Measurements from ENCODE around the gene SLC12A5.
A peak's percentile ranks its signal among the peaks of the same experiment; 100 is the strongest.

SLC12A5 gene

GRCh38 chr20:46018112-46018511, 10.9 kb upstream of the SLC12A5 start:
- H3K79me1 ChIP-seq (ENCODE audit: low read length), result no peaks in the 10 kb centered on the region
- no peak overlapping the region for H4K5ac ChIP-seq (ENCODE audit: low read length)
- H3K56ac ChIP-seq (ENCODE audit: low read length), result no peak overlapping the region
- H2BK5ac ChIP-seq (ENCODE audit: low read length), result no peak overlapping the region
- no CpG with 5 or more reads among the region's 4 CpGs for WGBS (ENCODE audit: extremely low coverage, insufficient coverage, low lambda C conversion rate)
- no peak overlapping the region for H3K4me3 ChIP-seq (ENCODE audit: low read length)
- H3K4ac ChIP-seq (ENCODE audit: low read depth, low read length), result no peak overlapping the region
- no peak overlapping the region for H3K27ac ChIP-seq (ENCODE audit: low read depth, low read length)
- no peaks in the 10 kb centered on the region for H3K27me3 ChIP-seq (ENCODE audit: insufficient read depth, low read length, poor library complexity)
- no peak overlapping the region for H3K23ac ChIP-seq (ENCODE audit: low read length)
- no peak overlapping the region for H4K8ac ChIP-seq (ENCODE audit: low read depth, low read length)
- no peak overlapping the region for H2BK15ac ChIP-seq (replicated peaks; ENCODE audit: low read depth)
- H2BK120ac ChIP-seq (ENCODE audit: low read depth, low read length), result no peak overlapping the region
- H3K4me2 ChIP-seq (ENCODE audit: low read length), result no peak overlapping the region
- no peak overlapping the region for H3K9ac ChIP-seq (ENCODE audit: low read length)
- no peak overlapping the region for H2AK5ac ChIP-seq (ENCODE audit: low read length)
- no peaks in the 10 kb centered on the region for H3K36me3 ChIP-seq (ENCODE audit: control insufficient read depth, insufficient read depth, low read length)
- H3K4me1 ChIP-seq (ENCODE audit: control insufficient read depth, low read depth, low read length), result no peaks in the 10 kb centered on the region
- no peak overlapping the region for H3K18ac ChIP-seq (ENCODE audit: low read length)
- DNase-seq, result no peak
- no peaks in the 10 kb centered on the region for H3K79me2 ChIP-seq (ENCODE audit: control insufficient read depth, insufficient read depth, low read length)

- no peak overlapping the region for H3K9ac ChIP-seq (ENCODE audit: low read length)
- no peaks in the 10 kb centered on the region for H3K27me3 ChIP-seq (ENCODE audit: insufficient read depth, low read length, poor library complexity)
- no peak overlapping the region for H2BK15ac ChIP-seq (replicated peaks; ENCODE audit: low read depth)
- DNase-seq, result no peak
- H3K4me1 ChIP-seq (ENCODE audit: control insufficient read depth, low read depth, low read length), result no peaks in the 10 kb centered on the region
- no peaks in the 10 kb centered on the region for H3K79me1 ChIP-seq (ENCODE audit: low read length)
- H3K27ac ChIP-seq (ENCODE audit: low read depth, low read length), result no peak overlapping the region
- no peak overlapping the region for H2BK120ac ChIP-seq (ENCODE audit: low read depth, low read length)
- H2BK5ac ChIP-seq (ENCODE audit: low read length), result no peak overlapping the region
- no peak overlapping the region for H2AK5ac ChIP-seq (ENCODE audit: low read length)
- no peak overlapping the region for H3K4ac ChIP-seq (ENCODE audit: low read depth, low read length)
- H4K8ac ChIP-seq (ENCODE audit: low read depth, low read length), result no peak overlapping the region
- H3K23ac ChIP-seq (ENCODE audit: low read length), result no peak overlapping the region
- no CpG with 5 or more reads among the region's 6 CpGs for WGBS (ENCODE audit: extremely low coverage, insufficient coverage, low lambda C conversion rate)
- no peak overlapping the region for H3K18ac ChIP-seq (ENCODE audit: low read length)
- H3K4me3 ChIP-seq (ENCODE audit: low read length), result no peak overlapping the region
- no peak overlapping the region for H4K5ac ChIP-seq (ENCODE audit: low read length)
- no peak overlapping the region for H3K4me2 ChIP-seq (ENCODE audit: low read length)
- no peak overlapping the region for H3K56ac ChIP-seq (ENCODE audit: low read length)
- H3K36me3 ChIP-seq (ENCODE audit: control insufficient read depth, insufficient read depth, low read length), result no peaks in the 10 kb centered on the region
- no peaks in the 10 kb centered on the region for H3K79me2 ChIP-seq (ENCODE audit: control insufficient read depth, insufficient read depth, low read length)
These were observed 10.4 kb upstream of the SLC12A5 start for GRCh38 chr20:46018611-46019010.

- no CpG with 5 or more reads among the region's 4 CpGs for WGBS (ENCODE audit: extremely low coverage, insufficient coverage, low lambda C conversion rate)
These were observed 8.5 kb upstream of the SLC12A5 start for GRCh38 chr20:46020555-46020954.

GRCh38 chr20:46021361-46022359, 7.4 kb upstream of the SLC12A5 start:
- Histone ChIP-seq H3K4me2 (ENCODE audit: low read length) (peak overlapping the region; percentile 52), H3K56ac (ENCODE audit: low read length) (peak overlapping the region; percentile 92), H3K4me1 (ENCODE audit: control insufficient read depth, low read depth, low read length) (no peaks in the 10 kb centered on the region), H2BK15ac (replicated peaks; ENCODE audit: low read depth) (no peak overlapping the region), H3K79me2 (ENCODE audit: control insufficient read depth, insufficient read depth, low read length) (no peaks in the 10 kb centered on the region), H3K27me3 (ENCODE audit: insufficient read depth, low read length, poor library complexity) (no peaks in the 10 kb centered on the region), H4K8ac (ENCODE audit: low read depth, low read length) (no peak overlapping the region), H3K79me1 (ENCODE audit: low read length) (no peaks in the 10 kb centered on the region), H3K4ac (ENCODE audit: low read depth, low read length) (peak overlapping the region; percentile 59), H2BK120ac (ENCODE audit: low read depth, low read length) (no peak overlapping the region), H3K9ac (ENCODE audit: low read length) (peak overlapping the region; percentile 73), H3K27ac (ENCODE audit: low read depth, low read length) (peak overlapping the region; percentile 57), H3K4me3 (ENCODE audit: low read length) (peak overlapping the region; percentile 71), H3K36me3 (ENCODE audit: control insufficient read depth, insufficient read depth, low read length) (no peaks in the 10 kb centered on the region), H2AK5ac (ENCODE audit: low read length) (no peak overlapping the region), H3K23ac (ENCODE audit: low read length) (no peak overlapping the region), H2BK5ac (ENCODE audit: low read length) (no peak overlapping the region), H4K5ac (ENCODE audit: low read length) (no peak overlapping the region), H3K18ac (ENCODE audit: low read length) (peak overlapping the region; percentile 73)
- WGBS (ENCODE audit: extremely low coverage, insufficient coverage, low lambda C conversion rate), result no CpG with 5 or more reads among the region's 71 CpGs
- peak; percentile 98 for DNase-seq

More at GRCh38 chr20:46020555-46020954, 8.5 kb upstream of the SLC12A5 start:
- Histone ChIP-seq H2BK5ac (ENCODE audit: low read length) (no peak overlapping the region), H3K27ac (ENCODE audit: low read depth, low read length) (no peak overlapping the region), H3K56ac (ENCODE audit: low read length) (no peak overlapping the region), H2BK15ac (replicated peaks; ENCODE audit: low read depth) (no peak overlapping the region), H3K79me2 (ENCODE audit: control insufficient read depth, insufficient read depth, low read length) (no peaks in the 10 kb centered on the region), H2AK5ac (ENCODE audit: low read length) (no peak overlapping the region), H4K5ac (ENCODE audit: low read length) (no peak overlapping the region), H3K9ac (ENCODE audit: low read length) (no peak overlapping the region), H3K4me2 (ENCODE audit: low read length) (no peak overlapping the region), H3K4me3 (ENCODE audit: low read length) (no peak overlapping the region), H3K23ac (ENCODE audit: low read length) (no peak overlapping the region), H3K4ac (ENCODE audit: low read depth, low read length) (no peak overlapping the region), H3K79me1 (ENCODE audit: low read length) (no peaks in the 10 kb centered on the region), H4K8ac (ENCODE audit: low read depth, low read length) (no peak overlapping the region), H3K4me1 (ENCODE audit: control insufficient read depth, low read depth, low read length) (no peaks in the 10 kb centered on the region), H2BK120ac (ENCODE audit: low read depth, low read length) (no peak overlapping the region), H3K27me3 (ENCODE audit: insufficient read depth, low read length, poor library complexity) (no peaks in the 10 kb centered on the region), H3K36me3 (ENCODE audit: control insufficient read depth, insufficient read depth, low read length) (no peaks in the 10 kb centered on the region), H3K18ac (ENCODE audit: low read length) (no peak overlapping the region)
- DNase-seq, result no peak

- H3K27me3 ChIP-seq (ENCODE audit: insufficient read depth, low read length, poor library complexity), result no peaks in the 10 kb centered on the region
- H2BK5ac ChIP-seq (ENCODE audit: low read length), result no peak overlapping the region
- no peak overlapping the region for H4K5ac ChIP-seq (ENCODE audit: low read length)
- H3K36me3 ChIP-seq (ENCODE audit: control insufficient read depth, insufficient read depth, low read length), result no peaks in the 10 kb centered on the region
- no peak overlapping the region for H3K18ac ChIP-seq (ENCODE audit: low read length)
- H3K9ac ChIP-seq (ENCODE audit: low read length), result peak overlapping the region; percentile 28
- DNase-seq, result peak; percentile 63
- H3K79me2 ChIP-seq (ENCODE audit: control insufficient read depth, insufficient read depth, low read length), result no peaks in the 10 kb centered on the region
- H3K4ac ChIP-seq (ENCODE audit: low read depth, low read length), result no peak overlapping the region
- H3K79me1 ChIP-seq (ENCODE audit: low read length), result no peaks in the 10 kb centered on the region
- no peak overlapping the region for H4K8ac ChIP-seq (ENCODE audit: low read depth, low read length)
- H2BK15ac ChIP-seq (replicated peaks; ENCODE audit: low read depth), result no peak overlapping the region
- H2AK5ac ChIP-seq (ENCODE audit: low read length), result no peak overlapping the region
- H2BK120ac ChIP-seq (ENCODE audit: low read depth, low read length), result no peak overlapping the region
- peak overlapping the region; percentile 37 for H3K4me3 ChIP-seq (ENCODE audit: low read length)
- no peak overlapping the region for H3K27ac ChIP-seq (ENCODE audit: low read depth, low read length)
- H3K4me1 ChIP-seq (ENCODE audit: control insufficient read depth, low read depth, low read length), result no peaks in the 10 kb centered on the region
- no peak overlapping the region for H3K56ac ChIP-seq (ENCODE audit: low read length)
- no peak overlapping the region for H3K23ac ChIP-seq (ENCODE audit: low read length)
- WGBS (ENCODE audit: extremely low coverage, insufficient coverage, low lambda C conversion rate), result no CpG with 5 or more reads among the region's 37 CpGs
- peak overlapping the region; percentile 83 for H3K4me2 ChIP-seq (ENCODE audit: low read length)
These were observed 6.4 kb upstream of the SLC12A5 start for GRCh38 chr20:46022411-46023147.

All from mesendoderm (in vitro differentiated cells).